Measurements from ENCODE around the gene TRMT2A.

DNA sequence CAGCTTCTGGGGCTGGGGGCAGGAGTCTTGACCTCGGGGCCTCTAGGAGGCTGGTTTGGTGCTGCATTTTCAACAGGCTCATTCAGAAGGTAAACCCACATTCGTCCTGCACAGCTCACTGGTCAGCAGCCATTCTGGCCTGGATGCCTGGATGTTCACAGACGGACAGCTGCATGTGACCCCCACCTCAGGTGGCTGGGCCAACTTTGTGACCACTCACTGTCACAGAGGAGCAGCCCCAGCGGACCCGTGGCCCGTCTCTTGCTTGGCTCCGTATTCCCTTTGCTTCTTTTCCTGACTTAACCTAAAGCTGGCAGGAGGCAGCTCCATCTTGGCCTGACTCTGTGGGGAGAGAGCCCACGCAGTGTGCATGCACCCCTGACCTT lies 28.8 kb downstream of the TRMT2A start:
- TF ChIP-seq SNAI2 (CRISPR knock-in tag; IDR thresholded peaks at IDR 0.05), result no peak
- no peak for TF ChIP-seq RARB (CRISPR knock-in tag; IDR thresholded peaks at IDR 0.05)
- TF ChIP-seq, protein P1, sequence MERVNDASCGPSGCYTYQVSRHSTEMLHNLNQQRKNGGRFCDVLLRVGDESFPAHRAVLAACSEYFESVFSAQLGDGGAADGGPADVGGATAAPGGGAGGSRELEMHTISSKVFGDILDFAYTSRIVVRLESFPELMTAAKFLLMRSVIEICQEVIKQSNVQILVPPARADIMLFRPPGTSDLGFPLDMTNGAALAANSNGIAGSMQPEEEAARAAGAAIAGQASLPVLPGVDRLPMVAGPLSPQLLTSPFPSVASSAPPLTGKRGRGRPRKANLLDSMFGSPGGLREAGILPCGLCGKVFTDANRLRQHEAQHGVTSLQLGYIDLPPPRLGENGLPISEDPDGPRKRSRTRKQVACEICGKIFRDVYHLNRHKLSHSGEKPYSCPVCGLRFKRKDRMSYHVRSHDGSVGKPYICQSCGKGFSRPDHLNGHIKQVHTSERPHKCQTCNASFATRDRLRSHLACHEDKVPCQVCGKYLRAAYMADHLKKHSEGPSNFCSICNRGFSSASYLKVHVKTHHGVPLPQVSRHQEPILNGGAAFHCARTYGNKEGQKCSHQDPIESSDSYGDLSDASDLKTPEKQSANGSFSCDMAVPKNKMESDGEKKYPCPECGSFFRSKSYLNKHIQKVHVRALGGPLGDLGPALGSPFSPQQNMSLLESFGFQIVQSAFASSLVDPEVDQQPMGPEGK (CRISPR knock-in tag; IDR thresholded peaks at IDR 0.05; ENCODE audit: borderline replicate concordance), result no peak
- TF ChIP-seq, protein P2, sequence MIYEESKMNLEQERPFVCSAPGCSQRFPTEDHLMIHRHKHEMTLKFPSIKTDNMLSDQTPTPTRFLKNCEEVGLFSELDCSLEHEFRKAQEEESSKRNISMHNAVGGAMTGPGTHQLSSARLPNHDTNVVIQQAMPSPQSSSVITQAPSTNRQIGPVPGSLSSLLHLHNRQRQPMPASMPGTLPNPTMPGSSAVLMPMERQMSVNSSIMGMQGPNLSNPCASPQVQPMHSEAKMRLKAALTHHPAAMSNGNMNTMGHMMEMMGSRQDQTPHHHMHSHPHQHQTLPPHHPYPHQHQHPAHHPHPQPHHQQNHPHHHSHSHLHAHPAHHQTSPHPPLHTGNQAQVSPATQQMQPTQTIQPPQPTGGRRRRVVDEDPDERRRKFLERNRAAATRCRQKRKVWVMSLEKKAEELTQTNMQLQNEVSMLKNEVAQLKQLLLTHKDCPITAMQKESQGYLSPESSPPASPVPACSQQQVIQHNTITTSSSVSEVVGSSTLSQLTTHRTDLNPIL (CRISPR knock-in tag; IDR thresholded peaks at IDR 0.05; ENCODE audit: low read depth), result no peak
- TF ChIP-seq ZC3H10 (CRISPR knock-in tag; IDR thresholded peaks at IDR 0.05), result no peak
- TF ChIP-seq BACH2 (CRISPR knock-in tag; IDR thresholded peaks at IDR 0.05; ENCODE audit: borderline replicate concordance), result no peak
- no peak for TF ChIP-seq ZFP30 (CRISPR knock-in tag; IDR thresholded peaks at IDR 0.05)
- TF ChIP-seq ZNF70 (CRISPR knock-in tag; IDR thresholded peaks at IDR 0.05), result no peak
- TF ChIP-seq ZNF565 (CRISPR knock-in tag; conservative IDR thresholded peaks at IDR 0.05; ENCODE audit: low read depth), result no peak
- TF ChIP-seq ARNTL (CRISPR knock-in tag; IDR thresholded peaks at IDR 0.05; ENCODE audit: borderline replicate concordance, low read depth), result no peak
